Psoas muscle (tissue), 8 donors: Measurements from ENCODE around the gene CFAP299. TPM values are rescaled to one million over a fixed set of nuclear protein-coding genes. Genes with fewer than 3 reads are reported as not detected.

Experiments used
- ATAC-seq, 4 donors: fragments of 200-7000 bp; cut with Tn5 transposase; one replicate each; pipeline ENCODE4 v1.9.1; 2020; ENCODE audit warnings: moderate library complexity in 3 of 4, mild to moderate bottlenecking in 2 of 4
- DNase-seq, 2 donors: peaks; one replicate each; pipeline ENCODE4 v3.0.0-alpha.2; 2020
- H3K27ac ChIP-seq: fragments of 200-600 bp; one replicate; pipeline ENCODE4 v1.8.0; 2022
- H3K27me3 ChIP-seq, 3 donors: fragments of 200-600 bp in 1 of 3; one replicate each; pipeline versions ENCODE4 v1.6.1 to v1.8.0; 2013 to 2022; ENCODE audit warnings: low read length in 2 of 3, mild to moderate bottlenecking in 2 of 3, moderate library complexity in 1 of 3; ENCODE audit not compliant: insufficient read depth in 3 of 3
- H3K36me3 ChIP-seq, 2 donors: fragments of 200-600 bp in 1 of 2; one replicate each; pipeline versions ENCODE4 v1.6.1 to v1.8.0; 2013 to 2022; ENCODE audit warnings: low read depth in 1 of 2, mild to moderate bottlenecking in 1 of 2, moderate library complexity in 1 of 2; ENCODE audit not compliant: insufficient read depth in 1 of 2
- H3K4me1 ChIP-seq: fragments of 200-600 bp; one replicate; pipeline ENCODE4 v1.8.0; 2022
- H3K4me3 ChIP-seq: fragments of 200-600 bp; one replicate; pipeline ENCODE4 v1.8.0; 2022; ENCODE audit warnings: mild to moderate bottlenecking
- H3K9me3 ChIP-seq: fragments of 200-600 bp; one replicate; pipeline ENCODE4 v1.8.0; 2022
- CTCF ChIP-seq: fragments of 200-600 bp; IDR thresholded peaks from one replicate; pipeline ENCODE4 v1.8.0; 2022; ENCODE audit warnings: antibody characterized with exemption
- WGBS, 3 donors: extraction: QIAGEN DNeasy Blood & Tissue Kit; methylation state at CpG; one replicate each; pipeline versions ENCODE4 v1.1.6 to v1.1.7; 2013; 5-methylcytosine and 5-hydroxymethylcytosine counted together
- intact Hi-C, 2 donors: fragments of 100-400 bp; cut with DNase I; formaldehyde crosslinking; loops; one replicate each; pipeline versions ENCODE4 v1.11.0 to v1.14.2; 2022
- polyA plus RNA-seq, 3 donors: library from polyadenylated mRNA; stranded (reverse); fragments of 200-250 nt; gene quantifications; one replicate each; pipeline ENCODE4 v1.2.3, GENCODE V29; 2013
- total RNA-seq, 4 donors: library from RNA; stranded (reverse); fragmentation: NEBNext Ultra II Directional in 2 of 4; extraction: Animal tissue kit (Norgen Biotek cat#: 25700) in 2 of 4; gene quantifications; one replicate each; pipeline versions ENCODE4 v1.2.1 to v1.2.4, GENCODE V29; 2021 to 2023
- donor health status: healthy with polysubstance abuse.
- donor health status: DM: no; HTN: no; CAD: no; lungs with moderate emphysema.
- donor health status: Bipolar disorder and iron deficiency.
- donor health status: healthy.
- donor health status: DM: yes; HTN: yes; CAD: no.
- donor health status: DM: no; HTN: no; CAD: no.
- donor health status: DM: no; HTN: no; CAD: no.
- donor health status: DM: yes; HTN: yes; CAD: no.

The CFAP299 gene
- total and polyA plus RNA-seq, 7 donors, result not detected

GRCh38 chr4:80587871-80588385 is 252.4 kb downstream of the CFAP299 start:
- Histone ChIP-seq H3K4me1 (no peaks in the 10 kb centered on the region), H3K36me3 (no peaks in the 10 kb centered on the region), H3K4me3 (no peak overlapping the region), H3K9me3 (no peaks in the 10 kb centered on the region), H3K27ac (no peak overlapping the region), H3K27me3 (no peaks in the 10 kb centered on the region)
- WGBS, 3 donors, result 74 to 80% (median 75%) methylated on average over 2 of the region's 2 CpGs
- DNase-seq, result no peak
- no peak for TF ChIP-seq CTCF
- intact Hi-C loops, result no loop called here
- no peak for ATAC-seq

- no peak for DNase-seq
- H3K9me3 ChIP-seq, result no peaks in the 10 kb centered on the region
- H3K4me1 ChIP-seq, result no peaks in the 10 kb centered on the region
- H3K4me3 ChIP-seq, result no peak overlapping the region
- H3K27ac ChIP-seq, result no peak overlapping the region
- WGBS, 3 donors, result 37 to 48% (median 42%) methylated on average over 2 of the region's 2 CpGs
- no peaks in the 10 kb centered on the region for H3K36me3 ChIP-seq
- no peak for TF ChIP-seq CTCF
- intact Hi-C loops, result no loop called here
- H3K27me3 ChIP-seq, result no peaks in the 10 kb centered on the region
- ATAC-seq, result no peak
Measured at GRCh38 chr4:80592950-80593349, 257.4 kb downstream of the CFAP299 start.

- intact Hi-C loops, result no loop called here
- WGBS, 3 donors, result 72 to 78% (median 75%) methylated on average over 2 of the region's 2 CpGs
- ATAC-seq, result no peak
- TF ChIP-seq CTCF, result no peak
- H3K9me3 ChIP-seq, result no peaks in the 10 kb centered on the region
- H3K4me3 ChIP-seq, result no peak overlapping the region
- DNase-seq, result no peak
- H3K27me3 ChIP-seq, result no peaks in the 10 kb centered on the region
- H3K36me3 ChIP-seq, result no peaks in the 10 kb centered on the region
- H3K27ac ChIP-seq, result no peak overlapping the region
- H3K4me1 ChIP-seq, result no peaks in the 10 kb centered on the region
Measured at GRCh38 chr4:80594701-80595100, 259.2 kb downstream of the CFAP299 start.

GRCh38 chr4:80608281-80608980 is 272.9 kb downstream of the CFAP299 start:
- intact Hi-C loops, result no loop called here
- H3K9me3 ChIP-seq, result no peaks in the 10 kb centered on the region
- ATAC-seq, result no peak
- no peak overlapping the region for H3K4me3 ChIP-seq
- DNase-seq, result no peak
- no peak overlapping the region for H3K27ac ChIP-seq
- H3K36me3 ChIP-seq, result no peaks in the 10 kb centered on the region
- H3K27me3 ChIP-seq, result no peaks in the 10 kb centered on the region
- WGBS, 3 donors, result 72 to 78% (median 77%) methylated on average over 3 of the region's 3 CpGs
- H3K4me1 ChIP-seq, result no peaks in the 10 kb centered on the region
- no peak for TF ChIP-seq CTCF

- Histone ChIP-seq H3K4me1 (no peaks in the 10 kb centered on the region), H3K27me3 (no peaks in the 10 kb centered on the region), H3K27ac (no peak overlapping the region), H3K9me3 (no peaks in the 10 kb centered on the region), H3K4me3 (no peak overlapping the region), H3K36me3 (no peaks in the 10 kb centered on the region)
- no peak for DNase-seq
- no peak for ATAC-seq
- TF ChIP-seq CTCF, result no peak
- 74 to 94% (median 83%) methylated on average over 1 of the region's 1 CpG for WGBS, 3 donors
- intact Hi-C loops, result no loop called here
Measured at GRCh38 chr4:80610199-80610598, 274.7 kb downstream of the CFAP299 start.
